CD4-positive, CD25-positive, alpha-beta regulatory T cell (primary cell): Measurements from ENCODE around the gene ERC1. TPM values are rescaled to one million over a fixed set of nuclear protein-coding genes. Genes with fewer than 3 reads are reported as not detected.

Experiments used
- ATAC-seq, 2 donors: fragments of 150-1000 bp; cut with Tn5 transposase; one replicate each; pipeline ENCODE4 v1.10.0; 2021; ENCODE audit warnings: low read depth in 2 of 2, moderate number of reproducible peaks in 2 of 2, moderate library complexity in 1 of 2
- DNase-seq, 3 donors: peaks; one replicate each; pipeline versions ENCODE4 v3.0.0 to v3.0.0-alpha.2; 2012 to 2022; ENCODE audit warnings: mixed read lengths in 1 of 3
- H3K27ac ChIP-seq: one replicate; pipeline ENCODE4 v1.7.0; 2013; ENCODE audit warnings: mild to moderate bottlenecking, low read length; ENCODE audit not compliant: insufficient read depth, poor library complexity, severe bottlenecking
- H3K27me3 ChIP-seq: one replicate; pipeline ENCODE4 v1.7.0; 2013; ENCODE audit warnings: low read length; ENCODE audit not compliant: control insufficient read depth, insufficient read depth
- H3K36me3 ChIP-seq: one replicate; pipeline ENCODE4 v1.7.0; 2013; ENCODE audit warnings: mild to moderate bottlenecking, low read length, moderate library complexity; ENCODE audit not compliant: control insufficient read depth, insufficient read depth
- H3K4me1 ChIP-seq: 2 replicates; pipeline ENCODE4 v1.7.0; 2013; ENCODE audit warnings: mild to moderate bottlenecking, low read length; ENCODE audit not compliant: insufficient read depth, control insufficient read depth, poor library complexity, severe bottlenecking
- H3K4me3 ChIP-seq: one replicate; pipeline ENCODE4 v1.7.0; 2013; ENCODE audit warnings: low read depth, mild to moderate bottlenecking, low read length, moderate library complexity
- H3K9me3 ChIP-seq, 2 experiments: 1 replicate in 1 of 2; 2 replicates in 1 of 2; pipeline ENCODE4 v1.7.0; 2013; ENCODE audit warnings: low read length in 2 of 2, mild to moderate bottlenecking in 1 of 2, moderate library complexity in 1 of 2; ENCODE audit not compliant: control insufficient read depth in 2 of 2
- H3K27ac Mint-ChIP-seq, 3 donors: one replicate each; pipeline ENCODE4 v1.8.0; 2020 to 2022; ENCODE audit warnings: mild to moderate bottlenecking in 3 of 3, mixed read lengths in 3 of 3, moderate library complexity in 2 of 3
- H3K27me3 Mint-ChIP-seq: one replicate; pipeline ENCODE4 v1.8.0; 2022; ENCODE audit warnings: mild to moderate bottlenecking, mixed read lengths
- H3K36me3 Mint-ChIP-seq: one replicate; pipeline ENCODE4 v1.8.0; 2020; ENCODE audit warnings: mixed read lengths
- H3K4me1 Mint-ChIP-seq, 4 donors: one replicate each; pipeline ENCODE4 v1.8.0; 2020 to 2022; ENCODE audit warnings: mixed read lengths in 4 of 4, mild to moderate bottlenecking in 1 of 4
- H3K4me3 Mint-ChIP-seq, 4 donors: one replicate each; pipeline ENCODE4 v1.8.0; 2020 to 2022; ENCODE audit warnings: mild to moderate bottlenecking in 4 of 4, mixed read lengths in 4 of 4, moderate library complexity in 3 of 4
- H3K9me3 Mint-ChIP-seq, 7 donors: one replicate each; pipeline ENCODE4 v1.8.0; 2020 to 2022; ENCODE audit warnings: mixed read lengths in 7 of 7, mild to moderate bottlenecking in 3 of 7, moderate library complexity in 2 of 7
- polyA plus RNA-seq, 4 donors: library from polyadenylated mRNA; unstranded; fragments of 300-500 nt; fragmentation: Illumina TruSeq; gene quantifications; one replicate each; pipeline ENCODE4 v1.2.3, GENCODE V29; 2021
- total RNA-seq: library from RNA; stranded (reverse); gene quantifications from one replicate; pipeline ENCODE4 v1.2.3, GENCODE V29; 2022

Gene ERC1
- total and polyA plus RNA-seq, 5 donors from 2014 or later, result 5.7 to 46.5 (median 7.6) TPM

DNA sequence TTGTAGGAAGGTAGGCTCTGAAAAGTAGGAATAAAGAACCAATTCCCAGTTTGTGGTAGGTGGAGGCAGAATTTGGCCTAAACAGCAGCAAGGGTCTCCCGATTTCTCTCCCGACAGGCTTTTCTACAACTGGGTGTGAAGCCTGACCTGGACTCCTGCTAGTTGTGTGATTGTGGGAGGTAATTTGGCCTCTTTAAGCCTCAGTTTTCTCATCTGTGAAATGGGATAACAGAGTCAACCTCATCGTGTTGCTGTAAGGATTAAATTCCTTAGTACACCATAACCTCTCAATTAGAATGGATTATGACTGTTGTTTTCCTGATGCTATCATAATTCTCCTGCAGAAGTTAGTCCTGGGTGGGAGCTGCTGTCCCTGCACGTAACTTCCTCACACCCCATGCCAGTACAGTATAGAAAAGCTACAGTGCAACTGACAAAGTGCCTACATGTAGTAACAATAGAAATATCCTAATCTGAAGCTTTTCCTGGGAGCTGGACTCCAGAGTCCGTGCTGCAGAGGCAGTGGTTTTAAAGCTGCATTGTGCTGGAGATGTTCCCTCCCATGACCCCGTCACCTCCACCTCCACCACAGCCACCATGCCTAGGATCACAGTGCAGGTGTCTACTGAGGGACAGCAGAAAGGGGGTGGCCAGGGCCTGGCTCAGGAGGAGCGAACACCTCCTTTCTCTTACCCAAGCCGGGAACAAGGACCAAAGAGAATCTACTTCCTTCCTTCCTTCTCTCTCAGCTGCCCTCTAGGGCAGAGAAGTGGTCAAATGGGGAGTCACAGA lies 526.9 kb downstream of the ERC1 start:
- ATAC-seq (no peak), DNase-seq (no peak)
- peaks cover 37% of the 10 kb centered on the region for H3K27me3 Mint-ChIP-seq
- Histone ChIP-seq H3K36me3 (no peaks in the 10 kb centered on the region), H3K27ac (no peak overlapping the region), H3K4me3 (no peak overlapping the region), H3K27me3 (peaks cover 5% of the 10 kb centered on the region), H3K9me3 (no peaks in the 10 kb centered on the region), H3K4me1 (no peaks in the 10 kb centered on the region)
- peaks cover 0 to 6% (median 1%) of the 10 kb centered on the region in 7 donors for H3K9me3 Mint-ChIP-seq
- H3K4me1 Mint-ChIP-seq, result no peaks in the 10 kb centered on the region
- H3K36me3 Mint-ChIP-seq, result peaks cover 3% of the 10 kb centered on the region
- peak overlapping the region in 1 of 3 donors; percentile 36 for H3K27ac Mint-ChIP-seq
- H3K4me3 Mint-ChIP-seq, result no peak overlapping the region

DNA sequence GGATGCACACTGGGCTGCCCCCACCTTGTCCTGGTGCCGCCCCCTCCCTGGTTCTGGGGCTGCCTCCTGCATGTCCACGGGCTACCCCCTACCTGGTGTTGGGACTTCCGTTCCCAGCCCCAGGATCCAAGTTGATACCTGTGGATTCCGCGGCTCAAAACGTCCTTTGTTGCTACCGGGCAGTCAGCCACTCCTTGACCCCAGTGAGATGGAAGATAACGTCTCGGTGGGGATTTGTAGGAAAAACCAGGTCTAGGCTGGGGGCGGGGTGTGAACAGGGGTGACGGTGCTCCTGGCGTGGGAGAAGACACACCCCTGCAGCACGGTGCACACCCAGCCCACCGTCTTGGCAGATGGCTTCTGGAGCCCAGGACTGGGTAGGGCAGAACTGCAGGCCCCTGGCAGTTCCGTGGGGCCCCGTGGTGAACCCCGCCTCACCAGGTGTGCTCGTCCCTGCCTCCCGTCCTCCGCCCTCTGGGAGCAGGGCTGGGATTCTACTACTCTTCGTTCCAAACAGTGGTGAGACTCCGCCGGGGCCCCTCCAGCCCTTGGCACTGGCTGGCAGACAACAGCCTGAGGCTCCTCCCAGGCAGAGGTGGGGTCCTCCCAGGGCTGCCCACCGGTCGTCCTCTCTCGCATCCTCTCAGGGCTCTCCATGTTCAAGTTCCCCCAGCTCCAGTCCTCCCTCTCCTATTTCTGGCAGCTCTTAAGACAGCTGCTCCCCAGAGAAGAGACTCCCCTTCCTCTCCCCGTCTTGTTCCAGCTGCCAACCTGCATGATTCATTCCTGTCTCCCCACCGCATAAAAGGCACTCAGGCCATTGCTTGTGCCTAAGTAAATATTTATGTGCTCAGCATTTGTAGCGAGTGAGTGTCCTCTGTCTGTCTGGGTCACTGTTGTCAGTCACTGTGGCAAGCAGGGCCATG lies 527.8 kb downstream of the ERC1 start:
- Mint-ChIP-seq H3K4me1 (no peaks in the 10 kb centered on the region), H3K36me3 (peaks cover 3% of the 10 kb centered on the region), H3K27ac (no peak overlapping the region), H3K27me3 (peaks cover 38% of the 10 kb centered on the region), H3K9me3 (peaks cover 0 to 6% (median 1%) of the 10 kb centered on the region in 7 donors), H3K4me3 (peak overlapping the region in 1 of 4 donors; percentile 27)
- Histone ChIP-seq H3K36me3 (no peaks in the 10 kb centered on the region), H3K9me3 (no peaks in the 10 kb centered on the region), H3K27me3 (peaks cover 5% of the 10 kb centered on the region), H3K4me3 (no peak overlapping the region), H3K27ac (no peak overlapping the region), H3K4me1 (no peaks in the 10 kb centered on the region)
- DNase-seq (no peak), ATAC-seq (no peak)

DNA sequence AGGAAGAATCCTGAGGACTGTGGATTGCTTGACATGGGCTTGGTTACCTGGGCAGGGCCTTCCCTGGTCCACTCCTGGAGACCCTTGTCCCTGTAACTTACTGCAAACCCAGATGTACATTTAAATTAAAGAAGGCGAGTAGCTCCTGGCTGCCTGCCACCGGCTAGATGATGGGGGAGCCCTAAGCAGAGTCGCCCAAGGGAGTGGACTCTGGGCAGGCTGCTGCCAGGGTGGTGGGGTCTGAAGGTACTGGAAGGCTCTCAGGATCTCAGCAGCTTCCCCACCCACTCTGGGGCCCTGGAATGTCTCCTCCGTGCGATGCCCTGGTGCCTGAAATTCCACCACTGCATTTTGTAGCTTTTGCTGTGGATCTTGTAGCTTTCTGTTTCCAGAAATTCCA lies 528.6 kb downstream of the ERC1 start:
- no peaks in the 10 kb centered on the region for H3K36me3 ChIP-seq
- no peak overlapping the region for H3K27ac Mint-ChIP-seq
- H3K27ac ChIP-seq, result no peak overlapping the region
- H3K9me3 Mint-ChIP-seq, result peaks cover 0 to 6% (median 1%) of the 10 kb centered on the region in 7 donors
- no peak overlapping the region for H3K4me3 ChIP-seq
- peaks cover 3% of the 10 kb centered on the region for H3K36me3 Mint-ChIP-seq
- DNase-seq, result no peak
- H3K27me3 Mint-ChIP-seq, result peaks cover 45% of the 10 kb centered on the region
- H3K27me3 ChIP-seq, result peaks cover 5% of the 10 kb centered on the region
- ATAC-seq, result no peak
- no peak overlapping the region for H3K4me3 Mint-ChIP-seq
- H3K4me1 ChIP-seq, result no peaks in the 10 kb centered on the region
- H3K9me3 ChIP-seq, result no peaks in the 10 kb centered on the region
- H3K4me1 Mint-ChIP-seq, result no peaks in the 10 kb centered on the region

DNA sequence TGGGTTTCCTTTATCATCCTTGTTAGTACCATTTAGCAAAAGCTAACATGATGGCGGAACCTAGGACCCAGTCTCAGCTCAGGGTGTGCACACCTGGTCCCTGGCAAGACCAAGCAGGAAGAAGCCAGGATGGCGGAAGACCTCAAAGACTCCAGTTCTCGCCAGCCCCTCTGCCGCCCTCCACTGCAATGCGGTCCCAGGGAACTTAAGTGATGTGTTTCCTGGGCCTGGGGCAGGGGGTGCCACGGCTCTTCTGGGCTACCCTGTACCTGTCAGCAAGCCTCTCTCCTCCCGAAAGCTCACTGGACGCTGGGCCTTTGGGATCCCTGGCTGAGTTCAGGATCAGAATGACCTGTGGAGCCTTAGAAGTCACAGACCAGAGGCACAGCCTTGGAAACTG lies 532.0 kb downstream of the ERC1 start:
- Histone ChIP-seq H3K9me3 (no peaks in the 10 kb centered on the region), H3K27ac (no peak overlapping the region), H3K4me3 (no peak overlapping the region), H3K36me3 (no peaks in the 10 kb centered on the region), H3K27me3 (peaks cover 10% of the 10 kb centered on the region), H3K4me1 (no peaks in the 10 kb centered on the region)
- Mint-ChIP-seq H3K27me3 (peaks cover 53% of the 10 kb centered on the region), H3K4me1 (no peaks in the 10 kb centered on the region), H3K4me3 (no peak overlapping the region), H3K27ac (no peak overlapping the region), H3K9me3 (peaks cover 0 to 2% (median 0%) of the 10 kb centered on the region in 7 donors), H3K36me3 (no peaks in the 10 kb centered on the region)
- DNase-seq (no peak), ATAC-seq (no peak)

DNA sequence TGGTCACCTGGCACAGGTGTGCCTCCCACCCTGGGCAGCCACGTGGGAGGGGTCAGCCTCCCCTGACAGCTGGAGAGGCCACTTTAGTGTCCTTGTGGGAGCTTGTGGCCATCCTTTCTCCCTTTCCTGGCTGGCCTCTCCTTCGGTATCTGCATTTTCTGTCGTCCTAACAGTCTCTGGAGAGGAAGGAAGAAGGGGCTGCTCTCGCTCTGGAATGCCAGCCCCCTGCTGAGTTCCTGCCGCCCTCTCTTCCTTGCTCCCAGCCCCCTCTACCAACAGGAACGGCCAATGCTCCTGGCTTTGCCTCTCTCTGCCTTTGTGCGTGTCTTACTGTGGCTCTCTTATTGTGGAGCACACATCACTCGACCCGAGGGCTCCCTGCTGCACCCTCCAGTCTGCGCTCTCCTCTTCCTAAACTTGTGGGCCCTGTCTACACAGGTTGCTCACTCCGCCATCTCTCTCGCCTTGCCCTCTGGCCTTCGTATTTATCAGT lies 532.6 kb downstream of the ERC1 start:
- Histone ChIP-seq H3K4me3 (no peak overlapping the region), H3K9me3 (no peaks in the 10 kb centered on the region), H3K27ac (no peak overlapping the region), H3K27me3 (peaks cover 12% of the 10 kb centered on the region), H3K4me1 (no peaks in the 10 kb centered on the region), H3K36me3 (no peaks in the 10 kb centered on the region)
- H3K36me3 Mint-ChIP-seq, result no peaks in the 10 kb centered on the region
- H3K4me1 Mint-ChIP-seq, result no peaks in the 10 kb centered on the region
- DNase-seq, result no peak
- no peak overlapping the region for H3K27ac Mint-ChIP-seq
- H3K27me3 Mint-ChIP-seq, result peaks cover 58% of the 10 kb centered on the region
- ATAC-seq, result no peak
- H3K9me3 Mint-ChIP-seq, result peaks cover 0 to 2% (median 0%) of the 10 kb centered on the region in 7 donors
- no peak overlapping the region for H3K4me3 Mint-ChIP-seq

DNA sequence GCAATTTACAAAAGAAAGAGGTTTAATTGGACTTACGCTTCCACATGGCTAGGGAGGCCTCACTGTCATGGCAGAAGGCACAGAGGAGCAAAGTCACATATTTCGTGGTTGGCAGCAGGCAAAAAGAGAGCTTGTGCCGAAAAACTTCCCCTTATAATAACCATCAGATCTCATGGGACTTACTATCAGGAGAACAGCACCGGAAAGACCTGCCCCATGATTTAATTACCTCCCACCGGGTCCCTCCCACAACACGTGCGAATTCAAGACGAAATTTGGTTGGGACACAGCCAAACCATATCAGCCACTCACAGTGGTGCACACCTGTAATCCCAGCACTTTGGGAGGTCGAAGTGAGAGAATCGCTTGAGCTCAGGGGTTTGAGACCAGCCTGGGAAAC lies 534.8 kb downstream of the ERC1 start:
- H3K9me3 Mint-ChIP-seq, result peaks cover 0 to 2% (median 0%) of the 10 kb centered on the region in 7 donors
- H3K4me3 ChIP-seq, result no peak overlapping the region
- no peaks in the 10 kb centered on the region for H3K9me3 ChIP-seq
- H3K36me3 ChIP-seq, result no peaks in the 10 kb centered on the region
- ATAC-seq (no peak), DNase-seq (no peak)
- peaks cover 5% of the 10 kb centered on the region for H3K4me1 ChIP-seq
- peaks cover 59% of the 10 kb centered on the region for H3K27me3 Mint-ChIP-seq
- peak overlapping the region in 2 of 4 donors; percentile 4 to 26 for H3K4me3 Mint-ChIP-seq
- no peak overlapping the region for H3K27ac ChIP-seq
- no peak overlapping the region for H3K27ac Mint-ChIP-seq
- peaks cover 0 to 5% (median 0%) of the 10 kb centered on the region in 4 donors for H3K4me1 Mint-ChIP-seq
- peaks cover 16% of the 10 kb centered on the region for H3K27me3 ChIP-seq
- no peaks in the 10 kb centered on the region for H3K36me3 Mint-ChIP-seq

DNA sequence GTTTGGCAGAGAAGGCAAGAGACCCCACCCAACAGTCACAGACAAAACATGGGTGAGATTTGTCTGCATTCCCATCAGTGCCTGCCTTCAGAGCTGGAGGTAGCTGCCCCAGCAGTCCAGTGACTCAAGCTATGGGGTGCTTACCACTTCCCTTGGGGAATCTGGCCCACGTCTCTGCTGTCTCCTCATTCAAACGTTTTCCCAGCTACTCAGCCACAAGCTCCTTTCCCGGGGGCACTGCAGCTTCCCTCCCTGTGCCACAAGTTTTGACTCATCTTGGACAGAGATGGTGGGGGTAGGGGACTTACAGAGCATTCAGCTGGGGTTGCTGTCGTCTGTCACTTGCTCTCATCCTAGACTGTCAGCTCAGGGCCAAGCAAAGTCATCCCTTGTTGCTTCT lies 536.8 kb downstream of the ERC1 start:
- H3K4me1 ChIP-seq, result peaks cover 18% of the 10 kb centered on the region
- H3K9me3 ChIP-seq, result no peaks in the 10 kb centered on the region
- Mint-ChIP-seq H3K4me1 (peaks cover 3 to 21% (median 9%) of the 10 kb centered on the region in 4 donors), H3K27me3 (peaks cover 72% of the 10 kb centered on the region), H3K27ac (no peak overlapping the region), H3K36me3 (no peaks in the 10 kb centered on the region), H3K4me3 (no peak overlapping the region), H3K9me3 (peaks cover 0 to 2% (median 0%) of the 10 kb centered on the region in 7 donors)
- DNase-seq (no peak), ATAC-seq (no peak)
- H3K36me3 ChIP-seq, result no peaks in the 10 kb centered on the region
- H3K27ac ChIP-seq, result no peak overlapping the region
- H3K4me3 ChIP-seq, result no peak overlapping the region
- H3K27me3 ChIP-seq, result peaks cover 26% of the 10 kb centered on the region
